Measurements from ENCODE around the gene IQCK.

DNA sequence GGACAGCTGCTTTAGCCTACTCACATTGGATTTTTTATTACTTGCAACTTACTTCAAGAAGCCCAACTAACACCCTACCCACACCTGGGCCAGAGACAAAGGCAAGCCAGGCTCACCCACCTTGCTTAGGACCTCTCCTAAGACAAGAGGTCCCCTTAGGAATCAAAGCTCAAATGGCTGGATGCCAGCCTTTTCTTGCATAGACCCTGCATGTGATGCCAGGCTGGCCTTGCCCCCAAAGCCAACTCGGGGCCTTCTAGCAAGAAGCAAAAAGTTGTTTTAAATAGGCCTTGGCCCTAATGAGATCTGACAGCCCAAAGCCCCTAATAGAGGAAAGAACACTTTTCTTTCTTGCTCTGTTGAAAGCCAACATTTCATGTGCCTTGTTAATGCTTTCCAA, 145.9 kb downstream of the IQCK start:
- TF ChIP-seq CTCF (IDR thresholded peaks at IDR 0.05) (no peak), POLR2A (IDR thresholded peaks at IDR 0.05) (no peak)

Measured in thyroid gland (tissue), 4 donors.